ENCODE data around the gene XYLT2.

The XYLT2 gene

DNA sequence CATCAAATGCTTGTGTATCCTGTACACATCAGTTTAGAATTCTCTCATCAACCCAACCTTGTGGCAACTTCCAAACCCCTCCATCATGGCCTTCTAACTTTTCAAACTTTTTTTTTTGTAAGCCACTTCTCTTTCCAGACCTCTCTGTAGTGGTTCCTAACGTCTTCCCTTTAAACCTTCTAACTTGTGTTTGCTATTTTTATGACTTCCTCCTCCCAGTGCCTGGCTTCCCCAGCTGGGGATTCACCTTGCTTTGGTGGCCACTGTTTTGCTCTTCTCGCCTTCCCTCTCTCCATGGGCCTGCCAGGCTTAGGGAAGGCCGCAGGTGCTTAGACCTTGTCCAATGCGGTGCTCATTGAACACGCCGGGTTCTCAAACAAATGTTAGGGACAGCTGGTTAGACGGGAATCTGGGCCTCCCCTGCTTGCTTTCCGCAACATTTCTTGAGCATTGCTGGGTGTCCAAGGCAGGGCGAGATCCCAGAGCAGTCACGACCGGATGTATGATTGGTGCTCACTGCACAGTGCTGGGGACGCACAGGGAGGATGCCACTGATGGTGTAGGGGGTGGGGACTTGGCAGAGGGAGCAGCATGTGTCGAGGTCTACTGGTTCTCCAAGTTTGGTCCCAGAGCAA is 1.1 kb upstream of the XYLT2 start:
- DNase-seq (ENCODE audit: low read depth), result no peak
- TF ChIP-seq, protein P1, sequence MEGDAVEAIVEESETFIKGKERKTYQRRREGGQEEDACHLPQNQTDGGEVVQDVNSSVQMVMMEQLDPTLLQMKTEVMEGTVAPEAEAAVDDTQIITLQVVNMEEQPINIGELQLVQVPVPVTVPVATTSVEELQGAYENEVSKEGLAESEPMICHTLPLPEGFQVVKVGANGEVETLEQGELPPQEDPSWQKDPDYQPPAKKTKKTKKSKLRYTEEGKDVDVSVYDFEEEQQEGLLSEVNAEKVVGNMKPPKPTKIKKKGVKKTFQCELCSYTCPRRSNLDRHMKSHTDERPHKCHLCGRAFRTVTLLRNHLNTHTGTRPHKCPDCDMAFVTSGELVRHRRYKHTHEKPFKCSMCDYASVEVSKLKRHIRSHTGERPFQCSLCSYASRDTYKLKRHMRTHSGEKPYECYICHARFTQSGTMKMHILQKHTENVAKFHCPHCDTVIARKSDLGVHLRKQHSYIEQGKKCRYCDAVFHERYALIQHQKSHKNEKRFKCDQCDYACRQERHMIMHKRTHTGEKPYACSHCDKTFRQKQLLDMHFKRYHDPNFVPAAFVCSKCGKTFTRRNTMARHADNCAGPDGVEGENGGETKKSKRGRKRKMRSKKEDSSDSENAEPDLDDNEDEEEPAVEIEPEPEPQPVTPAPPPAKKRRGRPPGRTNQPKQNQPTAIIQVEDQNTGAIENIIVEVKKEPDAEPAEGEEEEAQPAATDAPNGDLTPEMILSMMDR (IDR thresholded peaks at IDR 0.05; ENCODE audit: low read depth, low read length, missing control alignments), result no peak
- H3K4me3 ChIP-seq (ENCODE audit: low read depth, low read length), result no peak overlapping the region; the same call in 1 of the 2 replicates

DNA sequence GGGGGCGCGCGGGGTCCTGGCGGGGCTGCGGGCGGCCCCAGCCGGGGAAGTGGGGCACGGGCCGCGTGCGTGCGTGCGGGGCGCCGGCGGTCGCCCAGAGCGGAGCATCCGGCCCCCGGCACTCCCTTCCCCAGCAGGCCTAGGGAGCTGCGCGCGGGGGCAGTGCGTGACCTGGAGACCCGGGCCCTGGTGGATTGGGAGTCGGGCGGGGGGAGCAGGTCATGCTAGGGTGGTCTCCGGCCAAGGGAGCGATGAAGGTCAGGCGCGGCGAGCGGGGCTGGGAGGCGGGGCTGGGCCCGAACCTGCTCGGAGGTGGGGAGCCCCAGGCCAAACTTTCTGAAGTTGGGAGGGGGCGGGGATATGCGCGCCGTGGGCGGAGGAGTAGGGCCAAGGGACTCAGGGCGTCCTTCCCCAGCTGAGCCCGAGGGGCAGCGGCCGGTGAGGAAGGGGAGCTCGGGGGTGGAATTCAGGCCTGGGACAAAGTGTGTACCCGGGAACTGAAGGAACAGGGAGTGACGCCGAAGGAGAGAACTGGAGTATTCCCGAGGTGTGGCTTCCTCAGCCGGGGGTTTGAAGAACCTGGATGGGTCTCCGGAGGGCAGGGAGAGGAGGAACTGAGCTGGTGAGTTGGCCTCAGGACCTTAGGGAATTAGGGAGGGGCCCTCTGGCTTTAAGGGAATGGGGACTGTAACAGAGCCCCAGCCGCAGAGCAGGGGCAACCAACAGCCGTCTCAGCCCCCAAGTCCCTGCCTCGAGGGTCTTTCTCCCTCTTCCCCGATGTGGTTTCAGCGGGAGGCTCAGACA is 589 bp downstream of the XYLT2 start:
- TF ChIP-seq, protein P1 (IDR thresholded peaks at IDR 0.05; ENCODE audit: low read depth, low read length, missing control alignments), result no peak
- peak overlapping the region; percentile 91 for H3K4me3 ChIP-seq (ENCODE audit: low read depth, low read length)
- no peak for DNase-seq (ENCODE audit: low read depth)

DNA sequence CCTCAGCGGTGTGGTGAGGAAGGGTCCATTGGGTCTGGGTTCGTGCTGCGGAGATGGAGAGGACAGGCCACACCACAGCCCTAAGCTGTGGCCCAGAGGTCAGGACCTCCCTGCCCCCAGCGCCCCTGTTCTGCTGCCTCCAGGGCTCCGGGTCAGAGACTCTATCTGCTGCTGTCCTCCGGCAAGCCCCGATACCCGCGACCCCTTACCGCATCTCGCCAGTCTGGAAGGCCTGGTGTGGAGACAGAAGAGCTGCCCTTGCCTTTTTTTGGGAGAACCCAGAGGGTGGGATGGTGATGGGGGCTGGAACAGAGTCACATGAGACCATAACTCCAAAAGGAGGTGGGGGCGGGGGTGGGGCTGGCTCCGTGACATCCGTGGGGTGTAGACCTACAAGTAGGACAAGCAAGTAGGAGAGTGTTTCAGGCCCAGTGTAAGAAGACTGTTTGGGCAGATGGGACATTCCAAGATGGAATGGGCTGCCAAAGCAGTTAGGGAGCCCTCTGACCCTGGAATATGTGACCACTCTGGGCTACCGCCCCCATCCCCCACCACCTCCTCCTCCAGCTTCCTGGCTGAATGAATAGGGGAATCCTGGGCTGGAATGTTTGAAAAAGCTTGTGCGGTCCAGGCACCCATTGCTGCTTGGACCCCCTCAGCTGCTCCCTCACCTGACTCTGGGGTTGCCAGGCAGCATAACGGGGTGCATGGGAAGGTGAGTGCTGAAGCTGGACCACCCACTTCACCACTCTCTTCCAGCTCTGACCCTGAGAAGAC is 1.4 kb downstream of the XYLT2 start:
- no peak for DNase-seq (ENCODE audit: low read depth)
- H3K4me3 ChIP-seq (ENCODE audit: low read depth, low read length), result peak overlapping the region; percentile 91
- TF ChIP-seq, protein P1 (IDR thresholded peaks at IDR 0.05; ENCODE audit: low read depth, low read length, missing control alignments), result no peak

DNA sequence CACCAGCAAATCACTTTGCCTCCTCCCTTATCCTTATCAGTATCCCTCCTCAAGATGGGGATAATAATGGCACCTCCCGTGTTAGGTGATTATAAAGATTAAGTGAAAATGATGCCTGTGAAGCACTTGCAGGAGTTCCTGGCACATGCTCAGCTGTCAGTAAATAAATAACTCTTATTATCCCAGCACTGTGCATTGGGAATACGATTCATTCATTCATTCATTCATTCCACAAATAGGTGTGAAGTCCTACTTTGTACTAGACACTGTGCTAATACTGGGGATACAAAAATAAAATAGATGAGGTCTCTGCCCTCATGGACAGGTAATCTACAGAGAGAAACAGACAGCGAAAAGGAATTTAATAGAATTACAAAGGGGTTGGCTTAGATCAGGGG is 2.0 kb downstream of the XYLT2 start:
- no peak for DNase-seq (ENCODE audit: low read depth)
- no peak overlapping the region for H3K4me3 ChIP-seq (ENCODE audit: low read depth, low read length)
- TF ChIP-seq, protein P1 (IDR thresholded peaks at IDR 0.05; ENCODE audit: low read depth, low read length, missing control alignments), result no peak

DNA sequence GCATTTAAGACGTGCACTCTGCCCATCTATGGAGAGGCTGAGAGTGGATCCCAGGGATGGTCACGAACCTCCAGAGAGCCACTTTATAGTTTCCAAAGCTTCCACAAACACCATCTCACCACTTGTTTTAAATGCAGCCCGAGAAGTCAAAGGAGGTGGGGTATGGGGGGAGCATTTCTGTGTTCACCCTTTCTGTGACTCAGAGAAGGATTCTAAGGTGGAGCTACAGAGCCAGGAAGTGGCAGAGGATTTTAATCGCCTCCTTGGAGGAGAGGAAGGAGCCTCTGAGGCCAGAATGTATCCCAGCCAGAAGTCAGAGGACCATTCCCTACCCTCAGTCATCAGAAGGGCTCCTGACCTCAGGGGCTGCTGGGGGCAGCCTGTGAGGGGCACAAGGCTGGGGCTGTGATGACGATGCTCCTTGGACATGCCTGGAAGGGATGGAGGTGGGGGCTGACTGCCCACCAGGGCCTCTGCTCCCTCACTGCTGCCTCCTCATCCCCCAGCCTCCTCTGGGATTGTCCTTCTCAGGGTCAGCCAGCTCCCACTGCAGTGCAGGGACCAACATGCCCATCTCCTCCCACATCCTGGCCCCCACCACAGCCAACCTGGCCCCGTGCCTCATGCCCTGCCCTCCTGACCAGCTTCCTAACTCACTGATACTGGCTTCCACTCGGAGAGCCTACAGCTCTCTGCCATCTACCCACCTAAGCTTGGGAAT is 2.8 kb downstream of the XYLT2 start:
- H3K4me3 ChIP-seq (ENCODE audit: low read depth, low read length), result no peak overlapping the region
- no peak for DNase-seq (ENCODE audit: low read depth)
- TF ChIP-seq, protein P1 (IDR thresholded peaks at IDR 0.05; ENCODE audit: low read depth, low read length, missing control alignments), result no peak

DNA sequence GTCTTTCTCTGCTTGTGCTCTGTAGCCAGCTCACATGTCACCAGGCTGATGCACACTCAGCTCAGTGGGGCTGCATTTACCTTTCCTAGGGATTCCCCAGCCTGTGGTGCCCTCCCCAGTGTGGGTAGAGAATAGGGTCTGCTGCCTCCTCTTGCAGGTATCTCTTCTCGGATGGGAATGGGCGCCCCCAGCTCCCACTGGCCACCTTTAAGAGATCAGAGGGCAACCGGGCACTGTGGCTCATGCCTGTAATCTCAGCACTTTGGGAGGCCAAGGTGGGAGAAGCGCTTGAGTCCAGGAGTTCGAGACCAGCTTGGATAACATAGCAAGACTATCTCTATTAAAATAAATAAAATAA is 3.3 kb downstream of the XYLT2 start:
- DNase-seq (ENCODE audit: low read depth), result no peak
- TF ChIP-seq, protein P1 (IDR thresholded peaks at IDR 0.05; ENCODE audit: low read depth, low read length, missing control alignments), result no peak
- no peak overlapping the region for H3K4me3 ChIP-seq (ENCODE audit: low read depth, low read length)
